Glutamatergic neuron (in vitro differentiated cells): ENCODE measurements around the gene SLC35G3. TPM values are rescaled to one million over a fixed set of nuclear protein-coding genes. Genes with fewer than 3 reads are reported as not detected.
"Not testable (repeated sequence)": the region's sequence is repeated elsewhere in the genome, so short reads cannot be mapped to it uniquely, and the experiment has no call there.

Experiments
- DNase-seq: peaks from one replicate; pipeline ENCODE4 v3.0.0; 2022
- H3K27ac Mint-ChIP-seq: one replicate; pipeline ENCODE4 v1.8.0; 2020; ENCODE audit warnings: mild to moderate bottlenecking, mixed read lengths, inconsistent platforms; ENCODE audit not compliant: unreplicated experiment
- H3K27me3 Mint-ChIP-seq: one replicate; pipeline ENCODE4 v1.8.0; 2020; ENCODE audit warnings: mild to moderate bottlenecking, moderate library complexity, mixed read lengths, inconsistent platforms; ENCODE audit not compliant: unreplicated experiment
- H3K36me3 Mint-ChIP-seq: one replicate; pipeline ENCODE4 v1.8.0; 2020; ENCODE audit warnings: mild to moderate bottlenecking, mixed read lengths, inconsistent platforms; ENCODE audit not compliant: unreplicated experiment
- H3K4me1 Mint-ChIP-seq: one replicate; pipeline ENCODE4 v1.8.0; 2020; ENCODE audit warnings: mild to moderate bottlenecking, low read depth, mixed read lengths, inconsistent platforms; ENCODE audit not compliant: unreplicated experiment
- H3K4me3 Mint-ChIP-seq: one replicate; pipeline ENCODE4 v1.8.0; 2020; ENCODE audit warnings: mild to moderate bottlenecking, mixed read lengths, inconsistent platforms; ENCODE audit not compliant: unreplicated experiment
- H3K9me3 Mint-ChIP-seq: one replicate; pipeline ENCODE4 v1.8.0; 2020; ENCODE audit warnings: mild to moderate bottlenecking, moderate library complexity, mixed read lengths, inconsistent platforms; ENCODE audit not compliant: unreplicated experiment
- total RNA-seq: library from RNA; stranded (reverse); fragmentation: NEBNext Ultra II Directional; extraction: Animal tissue kit (Norgen Biotek cat#: 25700); gene quantifications from one replicate; pipeline ENCODE4 v1.2.1, GENCODE V29; 2021; ENCODE audit not compliant: unreplicated experiment
- TF ChIP-seq, protein P1 (sequence below): fragments of 200-600 bp; sonication (generic); IDR thresholded peaks from one replicate; pipeline ENCODE4 v1.5.0; 2021; ENCODE audit not compliant: partially characterized antibody, unreplicated experiment

SLC35G3 gene
- total RNA-seq, 1 donor from 2014 or later, result not detected

- Mint-ChIP-seq H3K36me3 (no peaks in the 10 kb centered on the region), H3K9me3 (no peaks in the 10 kb centered on the region), H3K27me3 (peaks cover 4% of the 10 kb centered on the region), H3K4me1 (no peaks in the 10 kb centered on the region), H3K27ac (no peak overlapping the region), H3K4me3 (no peak overlapping the region)
- TF ChIP-seq, protein P1, sequence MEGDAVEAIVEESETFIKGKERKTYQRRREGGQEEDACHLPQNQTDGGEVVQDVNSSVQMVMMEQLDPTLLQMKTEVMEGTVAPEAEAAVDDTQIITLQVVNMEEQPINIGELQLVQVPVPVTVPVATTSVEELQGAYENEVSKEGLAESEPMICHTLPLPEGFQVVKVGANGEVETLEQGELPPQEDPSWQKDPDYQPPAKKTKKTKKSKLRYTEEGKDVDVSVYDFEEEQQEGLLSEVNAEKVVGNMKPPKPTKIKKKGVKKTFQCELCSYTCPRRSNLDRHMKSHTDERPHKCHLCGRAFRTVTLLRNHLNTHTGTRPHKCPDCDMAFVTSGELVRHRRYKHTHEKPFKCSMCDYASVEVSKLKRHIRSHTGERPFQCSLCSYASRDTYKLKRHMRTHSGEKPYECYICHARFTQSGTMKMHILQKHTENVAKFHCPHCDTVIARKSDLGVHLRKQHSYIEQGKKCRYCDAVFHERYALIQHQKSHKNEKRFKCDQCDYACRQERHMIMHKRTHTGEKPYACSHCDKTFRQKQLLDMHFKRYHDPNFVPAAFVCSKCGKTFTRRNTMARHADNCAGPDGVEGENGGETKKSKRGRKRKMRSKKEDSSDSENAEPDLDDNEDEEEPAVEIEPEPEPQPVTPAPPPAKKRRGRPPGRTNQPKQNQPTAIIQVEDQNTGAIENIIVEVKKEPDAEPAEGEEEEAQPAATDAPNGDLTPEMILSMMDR, result no peak
- no peak for DNase-seq
Observed at GRCh38 chr17:35235289-35235688, 41.1 kb upstream of the SLC35G3 start.

GRCh38 chr17:35234315-35234714 lies 40.1 kb upstream of the SLC35G3 start:
- DNase-seq, H3K27me3 Mint-ChIP-seq, H3K27ac Mint-ChIP-seq, H3K9me3 Mint-ChIP-seq, H3K4me1 Mint-ChIP-seq, H3K36me3 Mint-ChIP-seq, H3K4me3 Mint-ChIP-seq: not testable (repeated sequence)

DNA sequence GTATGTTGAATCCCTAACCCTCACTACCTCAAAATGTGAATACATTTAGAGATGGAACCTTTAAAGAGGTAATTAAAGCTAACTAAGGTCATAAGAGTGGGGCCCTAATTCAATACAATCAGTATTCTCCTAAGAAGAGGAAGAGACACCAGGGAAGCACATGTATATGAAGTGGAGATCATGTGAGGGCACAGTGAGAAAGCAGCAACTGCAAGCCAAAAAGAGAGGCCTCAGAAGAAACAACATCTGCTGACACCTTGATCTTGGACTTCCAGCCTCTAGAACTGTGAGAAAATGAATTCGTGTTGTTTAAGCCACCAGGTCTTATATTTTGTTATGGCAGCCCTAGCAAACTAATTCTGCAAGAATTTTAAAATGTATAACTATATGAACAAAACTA lies 35.4 kb upstream of the SLC35G3 start:
- H3K4me3 Mint-ChIP-seq, result no peak overlapping the region
- DNase-seq, result no peak
- H3K36me3 Mint-ChIP-seq, result no peaks in the 10 kb centered on the region
- H3K27me3 Mint-ChIP-seq, result no peaks in the 10 kb centered on the region
- H3K27ac Mint-ChIP-seq, result no peak overlapping the region
- no peaks in the 10 kb centered on the region for H3K4me1 Mint-ChIP-seq
- TF ChIP-seq, protein P1, result no peak
- no peaks in the 10 kb centered on the region for H3K9me3 Mint-ChIP-seq

- no peak for DNase-seq
- Mint-ChIP-seq H3K27ac (no peak overlapping the region), H3K4me1 (no peaks in the 10 kb centered on the region), H3K27me3 (no peaks in the 10 kb centered on the region), H3K9me3 (no peaks in the 10 kb centered on the region), H3K36me3 (no peaks in the 10 kb centered on the region), H3K4me3 (no peak overlapping the region)
- TF ChIP-seq, protein P1, result no peak
Observed at GRCh38 chr17:35227546-35227945, 33.4 kb upstream of the SLC35G3 start.

GRCh38 chr17:35224436-35224835 lies 30.2 kb upstream of the SLC35G3 start:
- Mint-ChIP-seq H3K27ac (no peak overlapping the region), H3K27me3 (no peaks in the 10 kb centered on the region), H3K4me1 (no peaks in the 10 kb centered on the region), H3K9me3 (no peaks in the 10 kb centered on the region), H3K36me3 (no peaks in the 10 kb centered on the region), H3K4me3 (no peak overlapping the region)
- DNase-seq, result no peak
- TF ChIP-seq, protein P1, result no peak

DNA sequence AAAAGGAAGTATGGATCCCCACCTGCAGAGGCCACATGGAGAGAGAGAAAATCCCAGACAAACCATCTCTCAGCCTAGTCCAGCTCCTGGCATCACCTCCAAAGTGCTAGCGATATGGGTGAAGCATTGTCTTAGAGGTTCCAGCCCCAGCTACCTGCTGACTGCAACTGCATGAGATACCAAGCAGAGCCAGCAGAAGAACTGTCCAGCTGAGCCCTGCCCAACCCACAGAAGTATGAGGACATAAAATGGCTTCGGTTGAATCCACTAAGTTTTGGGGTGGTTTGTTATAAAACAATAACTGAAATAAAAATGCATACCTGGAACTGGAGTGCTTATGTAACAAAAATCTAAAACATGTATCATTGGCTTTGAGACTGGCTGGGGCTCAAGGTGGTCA lies 28.3 kb upstream of the SLC35G3 start:
- Mint-ChIP-seq H3K36me3 (no peaks in the 10 kb centered on the region), H3K27ac (no peak overlapping the region), H3K27me3 (no peaks in the 10 kb centered on the region), H3K4me1 (no peaks in the 10 kb centered on the region), H3K4me3 (no peak overlapping the region), H3K9me3 (no peaks in the 10 kb centered on the region)
- no peak for DNase-seq
- TF ChIP-seq, protein P1, result no peak
